SU-DHL-6 (cell line): ENCODE results near the gene MAPK6.

Experiments
- H2AFZ ChIP-seq: fragments of 200-600 bp; sonication (generic); 2 replicates; pipeline ENCODE4 v1.6.1; 2014; ENCODE audit warnings: low read depth, mild to moderate bottlenecking, moderate library complexity, mixed read lengths, antibody characterized with exemption, low read length; ENCODE audit not compliant: severe bottlenecking
- H3F3A ChIP-seq: fragments of 200-600 bp; shearing (Covaris generic); 2 replicates; pipeline ENCODE4 v1.6.0; 2016; ENCODE audit warnings: antibody characterized with exemption, mild to moderate bottlenecking; ENCODE audit not compliant: insufficient read depth
- H3K27ac ChIP-seq: fragments of 200-600 bp; sonication (generic); 2 replicates; pipeline ENCODE4 v1.5.1; 2016; ENCODE audit warnings: low read depth, mild to moderate bottlenecking, low read length, moderate library complexity, mixed read lengths
- H3K27me3 ChIP-seq: fragments of 200-600 bp; sonication (generic), shearing (Covaris generic); 2 replicates; pipeline ENCODE4 v1.6.0; 2014; ENCODE audit warnings: mild to moderate bottlenecking, low read length
- H3K36me3 ChIP-seq: fragments of 200-600 bp; sonication (generic); 2 replicates; pipeline ENCODE4 v1.6.1; 2014; ENCODE audit warnings: mild to moderate bottlenecking, low read length, mixed read lengths
- H3K4me2 ChIP-seq: fragments of 300-600, 200-600 bp; shearing (Covaris generic), sonication (generic); 2 replicates; pipeline ENCODE4 v1.6.0; 2014; ENCODE audit warnings: low read length, low read depth, mild to moderate bottlenecking; ENCODE audit not compliant: poor library complexity, severe bottlenecking
- H3K4me3 ChIP-seq: fragments of 200-600 bp; sonication (generic); 2 replicates; pipeline ENCODE4 v1.5.1; 2014; ENCODE audit warnings: antibody characterized with exemption, low read length, mild to moderate bottlenecking, mixed read lengths; ENCODE audit not compliant: insufficient read depth, poor library complexity, severe bottlenecking
- H3K79me2 ChIP-seq: fragments of 200-600 bp; sonication (generic); 2 replicates; pipeline ENCODE4 v1.6.1; 2014; ENCODE audit warnings: mild to moderate bottlenecking, low read length, moderate library complexity; ENCODE audit not compliant: insufficient read depth
- H3K9ac ChIP-seq: fragments of 200-600 bp; sonication (generic); 2 replicates; pipeline ENCODE4 v1.7.0; 2014; ENCODE audit warnings: mild to moderate bottlenecking, low read length
- H3K9me2 ChIP-seq: fragments of 200-600 bp; sonication (generic); replicated peaks from 2 replicates; pipeline ENCODE4 v1.6.1; 2014; ENCODE audit warnings: low read length; ENCODE audit not compliant: insufficient read depth
- H3K9me3 ChIP-seq: fragments of 200-600 bp; sonication (generic); 2 replicates; pipeline ENCODE4 v1.6.1; 2014; ENCODE audit warnings: low read length, mixed read lengths; ENCODE audit not compliant: insufficient read depth
- H4K20me1 ChIP-seq: fragments of 200-600 bp; sonication (generic); 2 replicates; pipeline ENCODE4 v1.6.1; 2014; ENCODE audit warnings: low read depth, mild to moderate bottlenecking, antibody characterized with exemption, low read length, moderate library complexity, mixed read lengths
- EZH2phosphoT487 ChIP-seq: fragments of 200-600 bp; sonication (generic), shearing (Covaris generic); conservative IDR thresholded peaks from 2 replicates; pipeline ENCODE4 v1.6.1; 2018; ENCODE audit warnings: mild to moderate bottlenecking, antibody characterized with exemption, low read length, moderate library complexity, mixed read lengths
- TF ChIP-seq, protein P1 (sequence below): fragments of 200-600 bp; sonication (generic); IDR thresholded peaks from one replicate; pipeline ENCODE4 v1.5.1; 2017; ENCODE audit warnings: antibody characterized with exemption, mild to moderate bottlenecking, low read length, moderate library complexity; ENCODE audit not compliant: insufficient read depth, poor library complexity, severe bottlenecking

MAPK6 gene

DNA sequence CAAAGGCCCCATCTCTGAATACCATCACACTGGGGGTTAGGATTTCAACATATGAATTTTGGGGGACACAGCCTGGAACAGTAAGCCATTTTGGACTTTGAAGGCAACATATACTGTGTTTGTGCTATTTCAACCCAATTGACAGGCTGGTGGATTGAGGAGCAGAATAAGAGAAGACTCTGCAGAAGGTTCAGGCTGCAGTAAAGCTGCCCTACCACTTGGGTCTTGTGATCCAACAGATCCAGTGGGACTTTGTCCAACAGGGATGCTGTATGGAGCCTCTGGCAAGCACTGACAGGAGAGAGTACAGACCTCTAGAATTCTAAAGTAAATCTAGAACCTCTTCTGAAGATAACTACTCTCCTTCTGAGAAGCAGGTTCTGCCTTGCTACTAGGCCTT lies 94.7 kb downstream of the MAPK6 start:
- Histone ChIP-seq H3K9me2 (no peaks in the 10 kb centered on the region), H3K4me2 (no peak overlapping the region), H3F3A (no peaks in the 10 kb centered on the region), H3K27me3 (no peaks in the 10 kb centered on the region), H3K9me3 (no peaks in the 10 kb centered on the region), H3K9ac (no peak overlapping the region), H4K20me1 (no peaks in the 10 kb centered on the region), H3K4me3 (no peak overlapping the region), H3K79me2 (no peaks in the 10 kb centered on the region), H3K36me3 (no peaks in the 10 kb centered on the region), H2AFZ (no peak overlapping the region), H3K27ac (no peak overlapping the region)
- TF ChIP-seq, protein P1, sequence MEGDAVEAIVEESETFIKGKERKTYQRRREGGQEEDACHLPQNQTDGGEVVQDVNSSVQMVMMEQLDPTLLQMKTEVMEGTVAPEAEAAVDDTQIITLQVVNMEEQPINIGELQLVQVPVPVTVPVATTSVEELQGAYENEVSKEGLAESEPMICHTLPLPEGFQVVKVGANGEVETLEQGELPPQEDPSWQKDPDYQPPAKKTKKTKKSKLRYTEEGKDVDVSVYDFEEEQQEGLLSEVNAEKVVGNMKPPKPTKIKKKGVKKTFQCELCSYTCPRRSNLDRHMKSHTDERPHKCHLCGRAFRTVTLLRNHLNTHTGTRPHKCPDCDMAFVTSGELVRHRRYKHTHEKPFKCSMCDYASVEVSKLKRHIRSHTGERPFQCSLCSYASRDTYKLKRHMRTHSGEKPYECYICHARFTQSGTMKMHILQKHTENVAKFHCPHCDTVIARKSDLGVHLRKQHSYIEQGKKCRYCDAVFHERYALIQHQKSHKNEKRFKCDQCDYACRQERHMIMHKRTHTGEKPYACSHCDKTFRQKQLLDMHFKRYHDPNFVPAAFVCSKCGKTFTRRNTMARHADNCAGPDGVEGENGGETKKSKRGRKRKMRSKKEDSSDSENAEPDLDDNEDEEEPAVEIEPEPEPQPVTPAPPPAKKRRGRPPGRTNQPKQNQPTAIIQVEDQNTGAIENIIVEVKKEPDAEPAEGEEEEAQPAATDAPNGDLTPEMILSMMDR, result no peak
- no peak for TF ChIP-seq EZH2phosphoT487

DNA sequence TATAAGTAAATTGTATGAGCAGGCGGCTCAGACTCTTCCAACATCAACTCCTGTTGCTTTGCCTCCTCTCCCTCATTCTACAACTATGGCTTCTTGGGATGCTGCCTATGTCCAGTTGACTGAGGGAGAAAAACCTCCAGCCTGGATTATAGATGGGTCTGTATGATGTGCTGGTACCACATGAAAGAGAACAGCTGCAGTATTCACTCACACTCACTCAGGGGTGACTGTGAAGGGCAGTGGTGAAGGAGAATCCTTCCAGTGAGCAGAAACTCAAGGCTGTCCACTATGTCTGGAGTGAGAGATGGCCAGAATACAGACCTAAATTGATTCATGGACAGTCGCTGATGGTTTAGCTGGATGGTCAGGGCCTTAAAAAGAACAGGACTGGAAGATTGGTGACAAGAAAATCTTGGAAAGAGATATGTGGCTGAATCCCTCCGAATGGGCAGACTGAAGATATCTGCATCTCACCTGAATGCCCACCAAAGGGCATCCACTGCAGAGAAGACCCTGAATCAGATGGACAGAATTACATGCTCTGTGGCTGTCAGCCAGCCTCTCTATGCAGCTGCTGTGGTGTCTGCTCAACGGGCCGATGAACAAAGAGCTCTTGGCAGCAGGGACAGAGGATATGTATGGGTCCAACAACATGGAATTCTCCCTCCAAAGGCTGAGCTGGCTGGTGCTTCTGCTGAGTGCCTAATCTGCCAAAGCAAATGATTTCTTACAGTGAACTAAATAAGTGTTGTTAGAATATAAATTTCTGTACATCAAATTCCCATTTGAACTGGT lies 95.4 kb downstream of the MAPK6 start:
- no peaks in the 10 kb centered on the region for H3K27me3 ChIP-seq
- no peak overlapping the region for H2AFZ ChIP-seq

DNA sequence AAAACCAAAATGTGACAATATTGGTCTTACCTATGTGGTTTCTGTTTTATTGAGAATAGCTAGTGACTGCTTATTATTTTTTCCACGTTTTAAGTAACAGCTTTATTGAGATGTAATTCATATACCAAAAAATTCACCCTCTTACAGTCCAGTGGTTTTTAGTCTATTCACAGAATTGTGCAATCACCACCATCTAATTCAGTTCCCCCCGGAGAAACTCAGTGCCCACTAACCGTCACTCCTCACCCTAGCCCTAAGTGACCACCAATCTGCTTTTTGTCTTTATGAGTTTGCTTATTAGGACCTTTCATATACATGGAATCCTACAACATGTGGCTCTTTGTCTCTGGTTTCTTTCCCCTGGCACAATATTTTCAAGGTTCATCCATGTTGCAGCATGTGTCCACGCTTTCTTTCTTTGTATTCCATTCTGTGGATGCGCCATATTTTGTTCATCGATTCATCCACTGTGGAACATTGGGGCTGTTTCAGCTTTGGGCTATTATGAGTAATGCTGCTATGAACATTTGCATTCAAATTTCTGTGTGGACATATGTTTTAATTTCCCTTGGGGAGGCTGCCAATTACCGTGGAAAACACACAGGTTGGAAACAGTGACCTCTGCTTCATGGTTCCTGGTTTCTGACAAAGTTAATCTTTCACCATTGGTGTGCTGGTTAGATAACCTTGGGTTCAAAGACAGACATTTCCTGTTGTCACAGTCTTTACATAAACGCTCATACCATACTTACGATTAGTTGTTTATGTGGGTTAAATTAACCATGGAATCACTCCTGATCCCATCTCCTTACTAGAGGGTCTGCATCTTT lies 96.8 kb downstream of the MAPK6 start:
- Histone ChIP-seq H3K4me2 (no peak overlapping the region), H3K9me2 (no peaks in the 10 kb centered on the region), H3K4me3 (no peak overlapping the region), H4K20me1 (no peaks in the 10 kb centered on the region), H3K9me3 (no peaks in the 10 kb centered on the region), H2AFZ (no peak overlapping the region), H3K27me3 (no peaks in the 10 kb centered on the region), H3K9ac (no peak overlapping the region), H3F3A (no peaks in the 10 kb centered on the region), H3K27ac (no peak overlapping the region), H3K36me3 (no peaks in the 10 kb centered on the region), H3K79me2 (no peaks in the 10 kb centered on the region)
- TF ChIP-seq, protein P1, result no peak
- TF ChIP-seq EZH2phosphoT487, result no peak

More for the DNA sequence above, 95.4 kb downstream of the MAPK6 start:
- Histone ChIP-seq H3K4me2 (no peak overlapping the region), H3K9ac (no peak overlapping the region), H3K9me2 (no peaks in the 10 kb centered on the region), H4K20me1 (no peaks in the 10 kb centered on the region), H3K4me3 (no peak overlapping the region), H3K27ac (no peak overlapping the region), H3K79me2 (no peaks in the 10 kb centered on the region), H3K36me3 (no peaks in the 10 kb centered on the region), H3F3A (no peaks in the 10 kb centered on the region), H3K9me3 (no peaks in the 10 kb centered on the region)
- no peak for TF ChIP-seq EZH2phosphoT487
- TF ChIP-seq, protein P1, result no peak
